ENCODE results near the gene CYP2E1. TPM values are rescaled to one million over a fixed set of nuclear protein-coding genes. Genes with fewer than 3 reads are reported as not detected.
"Not testable (repeated sequence)": the region's sequence is repeated elsewhere in the genome, so short reads cannot be mapped to it uniquely, and the experiment has no call there.

CYP2E1 gene
- total and polyA plus RNA-seq, 12 donors: 0.47 to 2.0 (median 0.95) TPM; not detected in 2

GRCh38 chr10:133536198-133536597, 9.0 kb downstream of the CYP2E1 start:
- ATAC-seq (no peak), DNase-seq (no peak)
- H3K36me3 ChIP-seq: no peaks in the 10 kb centered on the region
- intact Hi-C loops (cut with DNase I): no loop called here
- peaks cover 0 to 43% (median 10%) of the 10 kb centered on the region in 7 donors for H3K27me3 ChIP-seq
- TF ChIP-seq, protein P1, sequence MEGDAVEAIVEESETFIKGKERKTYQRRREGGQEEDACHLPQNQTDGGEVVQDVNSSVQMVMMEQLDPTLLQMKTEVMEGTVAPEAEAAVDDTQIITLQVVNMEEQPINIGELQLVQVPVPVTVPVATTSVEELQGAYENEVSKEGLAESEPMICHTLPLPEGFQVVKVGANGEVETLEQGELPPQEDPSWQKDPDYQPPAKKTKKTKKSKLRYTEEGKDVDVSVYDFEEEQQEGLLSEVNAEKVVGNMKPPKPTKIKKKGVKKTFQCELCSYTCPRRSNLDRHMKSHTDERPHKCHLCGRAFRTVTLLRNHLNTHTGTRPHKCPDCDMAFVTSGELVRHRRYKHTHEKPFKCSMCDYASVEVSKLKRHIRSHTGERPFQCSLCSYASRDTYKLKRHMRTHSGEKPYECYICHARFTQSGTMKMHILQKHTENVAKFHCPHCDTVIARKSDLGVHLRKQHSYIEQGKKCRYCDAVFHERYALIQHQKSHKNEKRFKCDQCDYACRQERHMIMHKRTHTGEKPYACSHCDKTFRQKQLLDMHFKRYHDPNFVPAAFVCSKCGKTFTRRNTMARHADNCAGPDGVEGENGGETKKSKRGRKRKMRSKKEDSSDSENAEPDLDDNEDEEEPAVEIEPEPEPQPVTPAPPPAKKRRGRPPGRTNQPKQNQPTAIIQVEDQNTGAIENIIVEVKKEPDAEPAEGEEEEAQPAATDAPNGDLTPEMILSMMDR (IDR thresholded peaks at IDR 0.05): no peak
- no peak overlapping the region for H3K27ac ChIP-seq
- WGBS, 2 donors: 52 to 57% methylated on average over 4 of the region's 4 CpGs
- H3K4me1 ChIP-seq: no peaks in the 10 kb centered on the region
- no peaks in the 10 kb centered on the region for H3K9me3 ChIP-seq
- H3K4me3 ChIP-seq: no peak overlapping the region

DNA sequence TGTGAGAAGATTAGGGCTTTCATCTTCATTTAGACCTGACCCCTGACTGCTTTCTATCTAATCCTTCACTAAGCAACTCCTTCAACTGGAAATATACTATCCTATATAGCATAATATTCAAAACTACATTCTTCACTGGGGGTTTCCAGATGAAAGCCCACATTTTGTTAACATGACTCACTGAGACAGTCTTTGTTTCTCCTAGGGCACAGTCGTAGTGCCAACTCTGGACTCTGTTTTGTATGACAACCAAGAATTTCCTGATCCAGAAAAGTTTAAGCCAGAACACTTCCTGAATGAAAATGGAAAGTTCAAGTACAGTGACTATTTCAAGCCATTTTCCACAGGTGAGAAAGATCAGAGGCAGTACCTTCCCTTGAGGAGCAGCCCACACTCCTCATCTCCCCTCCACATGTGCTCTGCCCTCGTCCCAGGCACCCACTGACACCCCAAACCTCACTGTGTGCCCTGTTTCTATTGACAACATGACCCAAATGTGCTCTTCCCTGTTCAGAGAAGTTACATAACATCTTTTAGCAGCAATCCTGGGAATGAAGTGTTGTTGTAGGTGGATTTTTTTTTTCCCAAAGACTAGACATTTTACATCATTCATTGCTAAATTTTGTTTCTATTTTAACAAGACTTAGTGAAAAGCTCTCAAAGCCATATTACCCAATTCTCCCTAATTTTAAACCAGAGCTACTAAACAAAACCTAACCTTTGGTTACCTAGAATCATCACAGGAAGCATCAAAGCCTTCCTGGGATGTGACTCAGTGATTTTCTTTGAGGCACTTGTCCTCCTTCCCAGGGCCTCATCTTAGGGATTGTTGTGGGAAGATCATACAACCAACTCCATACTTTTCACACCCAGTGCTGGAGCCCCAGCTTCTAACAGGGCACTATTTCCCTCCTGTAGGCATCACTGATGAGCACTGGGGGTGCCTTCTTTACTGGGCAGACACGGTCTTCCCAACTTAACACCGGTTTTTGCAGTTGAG, 10.7 kb downstream of the CYP2E1 start:
- Histone ChIP-seq H3K4me1 (no peaks in the 10 kb centered on the region), H3K4me3 (no peak overlapping the region), H3K27me3 (peaks cover 0 to 26% (median 0%) of the 10 kb centered on the region in 7 donors), H3K27ac (no peak overlapping the region), H3K9me3 (no peaks in the 10 kb centered on the region), H3K36me3 (no peaks in the 10 kb centered on the region)
- ATAC-seq (no peak), DNase-seq (no peak)
- 58 to 71% methylated on average over 4 of the region's 4 CpGs for WGBS, 2 donors
- TF ChIP-seq, protein P1 (IDR thresholded peaks at IDR 0.05): no peak
- intact Hi-C loops (cut with DNase I): no loop called here

DNA sequence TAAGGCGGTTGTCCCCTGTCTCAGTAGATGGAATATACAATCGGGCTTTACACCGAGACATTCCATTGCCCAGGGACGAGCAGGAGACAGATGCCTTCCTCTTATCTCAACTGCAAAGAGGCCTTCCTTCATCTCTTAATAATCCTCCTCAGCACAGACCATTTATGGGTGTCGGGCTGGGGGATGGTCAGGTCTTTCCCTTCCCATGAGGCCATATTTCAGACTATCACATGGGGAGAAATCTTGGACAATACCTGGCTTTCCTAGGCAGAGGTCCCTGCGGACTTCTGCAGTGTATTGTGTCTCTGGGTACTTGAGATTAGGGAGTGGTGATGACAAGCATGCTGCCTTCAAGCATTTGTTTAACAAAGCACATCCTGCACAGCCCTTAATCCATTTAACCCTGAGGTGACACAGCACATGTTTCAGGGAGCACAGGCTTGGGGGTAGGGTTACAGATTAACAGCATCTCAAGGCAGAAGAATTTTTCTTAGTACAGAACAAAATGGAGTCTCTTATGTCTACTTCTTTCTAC, 14.3 kb downstream of the CYP2E1 start:
- H3K27me3 ChIP-seq: peaks cover 0 to 42% (median 12%) of the 10 kb centered on the region in 7 donors
- H3K27ac ChIP-seq; H3K4me1 ChIP-seq; intact Hi-C loops (cut with DNase I); H3K9me3 ChIP-seq; ATAC-seq; H3K36me3 ChIP-seq; DNase-seq; H3K4me3 ChIP-seq: not testable (repeated sequence)
- 50 to 56% methylated on average over 6 of the region's 6 CpGs for WGBS, 2 donors

DNA sequence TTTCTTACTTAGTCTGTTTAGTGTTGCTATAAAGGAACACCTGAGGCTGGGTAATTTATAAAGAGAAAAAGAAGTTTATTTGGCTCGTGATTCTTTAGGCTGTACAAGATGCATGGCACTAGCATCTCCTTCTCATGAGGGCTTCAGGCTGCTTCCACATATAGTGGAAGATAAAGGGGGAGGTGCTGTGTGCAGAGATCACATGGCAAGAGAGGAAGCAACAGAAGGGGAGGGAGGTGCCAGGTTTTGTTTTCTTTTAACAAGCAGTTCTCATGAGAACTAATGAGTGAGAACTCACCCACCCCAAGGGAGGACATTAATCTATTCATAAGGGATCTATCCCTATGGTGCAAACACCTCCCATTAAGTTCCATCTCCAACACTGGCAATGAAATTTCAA, 17.3 kb downstream of the CYP2E1 start:
- intact Hi-C loops (cut with DNase I): no loop called here

More for the DNA sequence above, 17.3 kb downstream of the CYP2E1 start:
- 57 to 59% methylated on average over 1 of the region's 1 CpG for WGBS, 2 donors
- Histone ChIP-seq H3K27me3 (peaks cover 0 to 58% (median 19%) of the 10 kb centered on the region in 7 donors), H3K9me3 (peaks cover 0 to 25% (median 3%) of the 10 kb centered on the region in 11 donors), H3K4me1 (no peaks in the 10 kb centered on the region), H3K36me3 (no peaks in the 10 kb centered on the region), H3K27ac (no peak overlapping the region), H3K4me3 (no peak overlapping the region)
- no peak for DNase-seq
- TF ChIP-seq, protein P1 (IDR thresholded peaks at IDR 0.05): no peak
- no peak for ATAC-seq

Data from heart right ventricle (tissue), 16 donors.